Measurements from ENCODE around the gene ZNF711. TPM values are rescaled to one million over a fixed set of nuclear protein-coding genes. Genes with fewer than 3 reads are reported as not detected.
"Not testable (repeated sequence)": the region's sequence is repeated elsewhere in the genome, so short reads cannot be mapped to it uniquely, and the experiment has no call there.

Gene ZNF711
- total RNA-seq, 3 donors from 2014 or later (not counting 1 experiment from before 2014, with no cell fraction given): 0.75 to 1.7 (median 1.00) TPM

DNA sequence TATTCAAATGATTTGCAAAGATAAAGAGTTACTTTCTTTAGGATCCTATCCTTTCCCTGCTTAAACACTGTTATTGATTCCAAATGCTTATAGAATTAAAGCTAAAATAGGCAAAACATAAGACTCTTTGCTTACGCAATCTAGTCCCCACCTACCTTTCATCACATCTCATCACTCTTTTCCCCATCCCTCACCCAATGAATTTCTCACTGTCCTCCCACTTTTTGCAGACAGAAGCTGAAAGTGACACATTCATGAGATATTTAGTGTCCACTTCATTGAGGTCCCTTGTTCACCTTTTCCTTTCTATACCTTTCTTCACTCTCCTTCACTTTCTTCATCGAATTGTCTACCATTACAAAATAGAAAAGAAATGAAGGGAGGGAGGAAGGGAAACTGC lies 636 bp upstream of the ZNF711 start:
- peak overlapping the region in 1 of 2 donors; percentile 85 for H3K27ac Mint-ChIP-seq
- no peaks in the 10 kb centered on the region for H3K36me3 ChIP-seq (ENCODE audit: control insufficient read depth, insufficient read depth, low read length)
- peak overlapping the region; percentile 69 for H3K4me3 Mint-ChIP-seq
- TF ChIP-seq, protein P1, sequence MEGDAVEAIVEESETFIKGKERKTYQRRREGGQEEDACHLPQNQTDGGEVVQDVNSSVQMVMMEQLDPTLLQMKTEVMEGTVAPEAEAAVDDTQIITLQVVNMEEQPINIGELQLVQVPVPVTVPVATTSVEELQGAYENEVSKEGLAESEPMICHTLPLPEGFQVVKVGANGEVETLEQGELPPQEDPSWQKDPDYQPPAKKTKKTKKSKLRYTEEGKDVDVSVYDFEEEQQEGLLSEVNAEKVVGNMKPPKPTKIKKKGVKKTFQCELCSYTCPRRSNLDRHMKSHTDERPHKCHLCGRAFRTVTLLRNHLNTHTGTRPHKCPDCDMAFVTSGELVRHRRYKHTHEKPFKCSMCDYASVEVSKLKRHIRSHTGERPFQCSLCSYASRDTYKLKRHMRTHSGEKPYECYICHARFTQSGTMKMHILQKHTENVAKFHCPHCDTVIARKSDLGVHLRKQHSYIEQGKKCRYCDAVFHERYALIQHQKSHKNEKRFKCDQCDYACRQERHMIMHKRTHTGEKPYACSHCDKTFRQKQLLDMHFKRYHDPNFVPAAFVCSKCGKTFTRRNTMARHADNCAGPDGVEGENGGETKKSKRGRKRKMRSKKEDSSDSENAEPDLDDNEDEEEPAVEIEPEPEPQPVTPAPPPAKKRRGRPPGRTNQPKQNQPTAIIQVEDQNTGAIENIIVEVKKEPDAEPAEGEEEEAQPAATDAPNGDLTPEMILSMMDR (IDR thresholded peaks at IDR 0.05): no peak
- H3K27me3 Mint-ChIP-seq (ENCODE audit: low read depth in 2 of 2): no peaks in the 10 kb centered on the region
- ATAC-seq (no peak), DNase-seq (no peak)
- peaks cover 3% of the 10 kb centered on the region for H3K4me1 ChIP-seq (ENCODE audit: control insufficient read depth, insufficient read depth, low read length)
- no peak overlapping the region for H3K27ac ChIP-seq (ENCODE audit: low read length)
- H3K4me1 Mint-ChIP-seq: peaks cover 10 to 25% of the 10 kb centered on the region in 2 donors
- WGBS (ENCODE audit: insufficient coverage): 86% methylated on average over 1 of the region's 2 CpGs
- H3K27me3 ChIP-seq (ENCODE audit: control insufficient read depth, insufficient read depth, low read length): no peaks in the 10 kb centered on the region
- no peaks in the 10 kb centered on the region for H3K9me3 Mint-ChIP-seq
- H3K36me3 Mint-ChIP-seq: no peaks in the 10 kb centered on the region
- H3K4me3 ChIP-seq (ENCODE audit: low read length): no peak overlapping the region
- intact Hi-C loops (cut with micrococcal nuclease): no loop called here
- no peaks in the 10 kb centered on the region for H3K9me3 ChIP-seq (ENCODE audit: control insufficient read depth, insufficient read depth, low read length)

DNA sequence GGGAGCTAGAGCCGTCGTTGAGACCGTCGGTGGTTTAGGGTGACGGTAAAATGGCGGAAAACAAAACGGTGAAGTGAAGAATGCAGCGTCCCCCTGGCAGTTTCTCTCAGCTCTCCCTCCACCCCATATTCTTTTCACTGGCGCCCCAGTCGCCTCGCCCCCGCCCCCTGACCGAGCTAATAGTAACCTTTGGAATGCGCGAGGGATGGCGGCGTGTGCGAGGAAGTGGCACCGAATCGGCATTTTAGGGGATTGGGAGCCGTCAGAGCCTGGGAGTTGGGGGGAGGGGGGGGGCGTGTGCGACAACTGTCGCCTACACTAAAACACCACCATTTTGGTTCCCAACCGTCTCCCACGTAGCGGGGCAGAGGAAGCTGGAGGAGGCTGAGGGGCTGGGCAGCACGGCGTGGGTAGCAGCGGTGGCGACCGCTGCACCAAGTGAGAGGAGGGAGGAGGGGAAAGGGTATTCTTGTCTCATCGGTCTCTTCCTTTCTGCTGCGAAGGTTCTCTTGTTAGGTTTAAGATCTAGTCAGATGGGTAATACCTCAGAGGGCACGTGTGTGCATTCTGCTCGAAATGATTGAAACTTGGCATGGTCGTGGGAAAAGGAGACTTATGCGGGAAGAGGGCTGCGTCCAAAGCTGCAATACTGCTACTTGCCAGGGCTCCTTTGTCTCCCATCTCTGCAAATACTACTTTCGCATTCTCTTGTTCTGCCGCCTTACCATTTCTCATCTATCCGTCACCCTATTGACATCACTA lies 840 bp downstream of the ZNF711 start:
- Mint-ChIP-seq H3K4me1 (peaks cover 10 to 25% of the 10 kb centered on the region in 2 donors), H3K9me3 (no peaks in the 10 kb centered on the region), H3K36me3 (no peaks in the 10 kb centered on the region), H3K27me3 (ENCODE audit: low read depth in 2 of 2) (no peaks in the 10 kb centered on the region), H3K27ac (peak overlapping the region in 1 of 2 donors; percentile 85), H3K4me3 (peak overlapping the region; percentile 91)
- TF ChIP-seq, protein P1 (IDR thresholded peaks at IDR 0.05): no peak
- Histone ChIP-seq H3K36me3 (ENCODE audit: control insufficient read depth, insufficient read depth, low read length) (no peaks in the 10 kb centered on the region), H3K4me1 (ENCODE audit: control insufficient read depth, insufficient read depth, low read length) (peaks cover 3% of the 10 kb centered on the region), H3K9me3 (ENCODE audit: control insufficient read depth, insufficient read depth, low read length) (no peaks in the 10 kb centered on the region), H3K27me3 (ENCODE audit: control insufficient read depth, insufficient read depth, low read length) (no peaks in the 10 kb centered on the region), H3K27ac (ENCODE audit: low read length) (no peak overlapping the region), H3K4me3 (ENCODE audit: low read length) (peak overlapping the region; percentile 68)
- ATAC-seq (peak in 2 of 3 donors; percentile 58 to 61), DNase-seq (peak in 1 of 2 donors; percentile 12)
- intact Hi-C loops (cut with micrococcal nuclease): no loop called here
- 4% methylated on average over 15 of the region's 42 CpGs for WGBS (ENCODE audit: insufficient coverage)

DNA sequence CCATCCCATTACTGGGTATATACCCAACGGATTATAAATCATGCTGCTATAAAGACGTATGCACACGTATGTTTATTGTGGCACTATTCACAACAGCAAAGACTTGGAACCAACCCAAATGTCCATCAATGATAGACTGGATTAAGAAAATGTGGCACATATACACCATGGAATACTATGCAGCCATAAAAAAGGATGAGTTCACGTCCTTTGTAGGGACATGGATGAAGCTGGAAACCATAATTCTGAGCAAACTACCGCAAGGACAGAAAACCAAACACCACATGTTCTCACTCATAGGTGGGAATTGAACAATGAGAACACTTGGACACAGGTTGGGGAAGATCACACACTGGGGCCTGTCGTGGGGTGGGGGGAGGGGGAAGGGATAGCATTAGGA lies 41.5 kb downstream of the ZNF711 start:
- H3K36me3 Mint-ChIP-seq; intact Hi-C loops (cut with micrococcal nuclease); H3K36me3 ChIP-seq (ENCODE audit: control insufficient read depth, insufficient read depth, low read length); H3K4me1 Mint-ChIP-seq; H3K27ac Mint-ChIP-seq; H3K27ac ChIP-seq (ENCODE audit: low read length); H3K4me1 ChIP-seq (ENCODE audit: control insufficient read depth, insufficient read depth, low read length); H3K4me3 ChIP-seq (ENCODE audit: low read length); H3K9me3 ChIP-seq (ENCODE audit: control insufficient read depth, insufficient read depth, low read length); H3K27me3 ChIP-seq (ENCODE audit: control insufficient read depth, insufficient read depth, low read length); H3K27me3 Mint-ChIP-seq (ENCODE audit: low read depth in 2 of 2); DNase-seq; ATAC-seq; H3K4me3 Mint-ChIP-seq: not testable (repeated sequence)
- WGBS (ENCODE audit: insufficient coverage): 100% methylated on average over 2 of the region's 6 CpGs
- peaks cover 4 to 11% of the 10 kb centered on the region in 2 donors for H3K9me3 Mint-ChIP-seq

DNA sequence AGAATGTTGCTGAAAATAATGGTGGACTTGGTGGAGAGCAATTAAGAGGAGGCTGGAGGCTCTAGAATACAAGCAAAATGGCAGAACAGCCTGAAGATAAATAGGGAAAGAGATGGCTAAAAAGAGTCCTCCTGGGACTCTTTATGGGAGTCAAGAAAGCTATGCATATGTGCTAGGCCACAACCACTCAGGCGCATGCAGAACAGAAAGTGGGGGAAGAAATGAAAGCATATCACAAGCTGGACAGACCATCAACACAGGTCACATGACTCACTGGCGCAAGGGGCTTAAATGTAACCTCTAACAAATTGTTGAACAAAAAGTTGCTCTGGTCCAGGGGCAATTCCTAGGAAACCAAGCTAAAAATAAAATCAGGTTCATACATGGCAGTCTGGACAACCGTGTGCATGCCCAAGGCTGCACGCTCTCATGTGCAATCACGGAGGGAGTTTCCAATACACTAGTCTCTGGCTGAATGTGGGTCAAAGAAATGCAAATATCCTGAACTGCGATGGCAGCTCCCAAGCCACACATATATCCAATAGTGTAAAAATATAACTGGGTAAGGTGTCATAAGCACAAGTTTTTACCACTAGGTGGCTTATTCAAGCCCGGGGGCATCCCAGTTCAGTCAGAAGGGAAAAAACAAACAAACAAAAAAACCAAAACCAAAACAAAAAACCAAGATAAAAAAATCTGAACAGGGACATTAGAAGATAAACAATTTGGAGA lies 45.4 kb downstream of the ZNF711 start:
- H3K36me3 ChIP-seq (ENCODE audit: control insufficient read depth, insufficient read depth, low read length): no peaks in the 10 kb centered on the region
- no peaks in the 10 kb centered on the region for H3K27me3 Mint-ChIP-seq (ENCODE audit: low read depth in 2 of 2)
- peaks cover 4 to 7% of the 10 kb centered on the region in 2 donors for H3K9me3 Mint-ChIP-seq
- WGBS (ENCODE audit: insufficient coverage): 95% methylated on average over 5 of the region's 7 CpGs
- no peaks in the 10 kb centered on the region for H3K4me1 Mint-ChIP-seq
- H3K36me3 Mint-ChIP-seq: no peaks in the 10 kb centered on the region
- no peak for DNase-seq
- no peaks in the 10 kb centered on the region for H3K27me3 ChIP-seq (ENCODE audit: control insufficient read depth, insufficient read depth, low read length)
- H3K27ac Mint-ChIP-seq: no peak overlapping the region
- intact Hi-C loops (cut with micrococcal nuclease): no loop called here
- H3K4me3 ChIP-seq (ENCODE audit: low read length): no peak overlapping the region
- no peaks in the 10 kb centered on the region for H3K9me3 ChIP-seq (ENCODE audit: control insufficient read depth, insufficient read depth, low read length)
- no peak overlapping the region for H3K27ac ChIP-seq (ENCODE audit: low read length)
- H3K4me3 Mint-ChIP-seq: no peak overlapping the region
- H3K4me1 ChIP-seq (ENCODE audit: control insufficient read depth, insufficient read depth, low read length): no peaks in the 10 kb centered on the region
- TF ChIP-seq, protein P1 (IDR thresholded peaks at IDR 0.05): no peak
- ATAC-seq: no peak
